HEK293T (cell line): ENCODE data around the gene TNFSF10.

Experiments used
- CTCF ChIA-PET: fragments of 350-600 bp; formaldehyde crosslinking; extraction: SDS; loops from one replicate; lab custom pipeline; 2021; ENCODE audit warnings: antibody characterized with exemption, inconsistent platforms; lab: Yijun Ruan, JAX
- POLR2A ChIA-PET: fragments of 350-600 bp; formaldehyde crosslinking; extraction: SDS; loops from one replicate; lab custom pipeline; 2020; ENCODE audit warnings: antibody characterized with exemption, inconsistent platforms; lab: Yijun Ruan, JAX
- DNase-seq: peaks from one replicate; pipeline ENCODE4 v3.0.0; 2012; ENCODE audit warnings: mixed read lengths; ENCODE audit errors: extremely low spot score
- ARNT ChIP-seq: fragments of 450-650 bp; IDR thresholded peaks from 2 replicates; pipeline ENCODE4 v1.6.1; 2017; ENCODE audit warnings: mild to moderate bottlenecking
- BHLHE40 ChIP-seq: fragments of 450-650 bp; IDR thresholded peaks from 2 replicates; pipeline ENCODE4 v1.6.1; 2016; ENCODE audit warnings: mild to moderate bottlenecking, moderate library complexity, borderline replicate concordance
- CTBP1 ChIP-seq: fragments of 450-650 bp; IDR thresholded peaks from 2 replicates; pipeline ENCODE4 v1.6.1; 2016; ENCODE audit warnings: borderline replicate concordance
- ELF4 ChIP-seq: fragments of 450-650 bp; IDR thresholded peaks from 2 replicates; pipeline ENCODE4 v1.6.1; 2017; ENCODE audit warnings: antibody characterized with exemption
- FOXA1 ChIP-seq: fragments of 450-650 bp; IDR thresholded peaks from 2 replicates; pipeline ENCODE4 v1.6.1; 2016; ENCODE audit warnings: mild to moderate bottlenecking
- FOXK2 ChIP-seq: fragments of 450-650 bp; IDR thresholded peaks from 2 replicates; pipeline ENCODE4 v1.6.1; 2016; ENCODE audit warnings: mild to moderate bottlenecking
- FOXM1 ChIP-seq: fragments of 450-650 bp; IDR thresholded peaks from 2 replicates; pipeline ENCODE4 v1.6.1; 2017; ENCODE audit warnings: mild to moderate bottlenecking, borderline replicate concordance
- HDGF ChIP-seq: fragments of 450-650 bp; IDR thresholded peaks from 2 replicates; pipeline ENCODE4 v1.6.1; 2017; ENCODE audit warnings: antibody characterized with exemption, borderline replicate concordance
- L3MBTL2 ChIP-seq: fragments of 450-650 bp; conservative IDR thresholded peaks from 2 replicates; pipeline ENCODE4 v1.6.1; 2016; ENCODE audit warnings: mild to moderate bottlenecking
- LEF1 ChIP-seq: fragments of 450-650 bp; IDR thresholded peaks from 2 replicates; pipeline ENCODE4 v1.6.1; 2017; ENCODE audit warnings: mild to moderate bottlenecking, borderline replicate concordance
- NFRKB ChIP-seq: fragments of 450-650 bp; IDR thresholded peaks from 2 replicates; pipeline ENCODE4 v1.6.1; 2016; ENCODE audit warnings: mild to moderate bottlenecking, moderate library complexity
- PKNOX1 ChIP-seq: fragments of 450-650 bp; IDR thresholded peaks from 2 replicates; pipeline ENCODE4 v1.6.1; 2016
- SP1 ChIP-seq: fragments of 450-650 bp; IDR thresholded peaks from 2 replicates; pipeline ENCODE4 v1.6.1; 2017
- SUZ12 ChIP-seq: fragments of 450-650 bp; IDR thresholded peaks from 2 replicates; pipeline ENCODE4 v1.6.1; 2016; ENCODE audit warnings: mild to moderate bottlenecking
- TARDBP ChIP-seq: fragments of 450-650 bp; IDR thresholded peaks from 2 replicates; pipeline ENCODE4 v1.6.1; 2016
- ZNF384 ChIP-seq: fragments of 450-650 bp; IDR thresholded peaks from 2 replicates; pipeline ENCODE4 v1.6.1; 2016

Gene TNFSF10

DNA sequence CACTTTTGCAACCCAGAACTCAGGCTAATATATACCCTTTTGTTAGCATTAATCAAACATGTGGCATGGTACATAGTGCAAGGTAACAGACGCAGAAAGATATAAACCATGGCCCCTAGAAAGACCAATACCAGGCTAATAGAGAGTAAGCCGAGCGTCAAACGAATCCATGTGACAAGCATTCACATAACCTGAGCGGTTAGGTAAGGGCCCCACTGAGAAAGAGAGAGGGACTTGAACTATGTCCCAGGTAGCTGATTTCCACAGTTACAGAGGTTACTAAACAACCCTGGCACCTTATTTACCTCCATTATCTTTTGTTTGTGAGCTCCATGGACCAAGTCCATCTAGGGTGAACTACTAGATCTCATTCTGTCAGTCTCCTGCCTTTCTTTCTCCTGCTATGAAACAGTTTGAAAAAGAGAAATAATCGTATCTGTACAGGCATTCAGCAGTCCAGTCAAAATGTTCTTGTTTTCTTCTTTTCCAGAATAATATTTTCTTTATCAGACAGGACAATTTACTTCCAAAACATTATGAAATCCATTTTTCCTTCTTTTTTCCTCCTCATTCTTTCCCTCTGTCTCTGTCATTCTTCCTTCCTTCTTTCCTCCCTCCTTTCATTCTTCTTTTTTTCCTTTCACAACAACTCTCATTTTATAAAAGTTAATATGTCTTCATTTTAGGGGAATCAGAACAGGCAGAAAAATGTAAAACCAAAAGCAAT is 30.5 kb upstream of the TNFSF10 start:
- no peak for TF ChIP-seq CTBP1
- no peak for TF ChIP-seq ELF4
- no peak for TF ChIP-seq TARDBP
- no peak for TF ChIP-seq L3MBTL2
- no peak for TF ChIP-seq HDGF
- TF ChIP-seq ZNF384, result no peak
- ChIA-PET POLR2A (no interaction called here), CTCF (no interaction called here)
- no peak for DNase-seq

GRCh38 chr3:172552607-172553006 is 29.4 kb upstream of the TNFSF10 start:
- no peak for DNase-seq
- ChIA-PET CTCF (no interaction called here), POLR2A (no interaction called here)
- TF ChIP-seq FOXK2 (no peak), CTBP1 (no peak), SUZ12 (no peak), LEF1 (no peak), FOXA1 (no peak), NFRKB (no peak), ZNF384 (no peak), BHLHE40 (no peak), PKNOX1 (no peak), L3MBTL2 (no peak), ARNT (no peak), HDGF (no peak), ELF4 (no peak), SP1 (no peak), TARDBP (no peak), FOXM1 (no peak)

- no peak for DNase-seq
- no peak for TF ChIP-seq ELF4
- no peak for TF ChIP-seq TARDBP
- TF ChIP-seq PKNOX1, result no peak
- TF ChIP-seq LEF1, result no peak
- no peak for TF ChIP-seq SP1
- TF ChIP-seq ARNT, result no peak
- no peak for TF ChIP-seq FOXM1
- no peak for TF ChIP-seq L3MBTL2
- no peak for TF ChIP-seq SUZ12
- no peak for TF ChIP-seq CTBP1
- TF ChIP-seq HDGF, result no peak
- no peak for TF ChIP-seq BHLHE40
- TF ChIP-seq ZNF384, result no peak
- no peak for TF ChIP-seq FOXK2
- no peak for TF ChIP-seq NFRKB
- TF ChIP-seq FOXA1, result no peak
- CTCF ChIA-PET, result no interaction called here
- POLR2A ChIA-PET, result no interaction called here
Measured at GRCh38 chr3:172551874-172552273, 28.6 kb upstream of the TNFSF10 start.

DNA sequence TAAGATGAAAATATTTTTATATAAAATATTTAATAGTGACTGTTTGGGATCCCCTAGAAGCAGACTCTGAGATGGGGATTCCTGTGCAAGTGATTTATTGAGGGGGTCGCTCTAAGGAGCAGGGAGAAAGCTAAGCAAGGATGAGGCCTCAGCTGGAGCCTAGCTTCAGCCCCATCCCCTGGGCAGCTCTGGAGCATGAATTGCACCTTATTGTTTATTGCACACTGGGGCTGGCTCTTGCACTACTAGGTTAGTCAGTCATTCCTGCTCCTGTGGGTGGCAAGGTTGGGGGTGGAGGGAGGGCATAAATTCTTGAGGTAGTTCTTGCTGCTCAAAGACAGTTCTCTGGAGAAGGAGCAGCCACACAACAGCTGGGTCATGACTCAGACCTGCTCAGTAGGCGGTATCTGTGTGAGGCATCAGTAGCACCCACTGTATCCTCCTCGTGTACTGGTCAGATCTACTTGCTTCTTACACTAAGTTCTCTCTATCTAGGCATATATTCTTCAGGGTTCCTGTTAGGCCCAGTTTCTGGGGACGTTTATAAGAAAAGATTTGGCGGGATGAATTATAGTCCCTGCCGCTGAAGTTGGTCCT is 27.2 kb upstream of the TNFSF10 start:
- no peak for DNase-seq
- CTCF ChIA-PET, result no interaction called here
- TF ChIP-seq TARDBP, result no peak
- POLR2A ChIA-PET, result no interaction called here

DNA sequence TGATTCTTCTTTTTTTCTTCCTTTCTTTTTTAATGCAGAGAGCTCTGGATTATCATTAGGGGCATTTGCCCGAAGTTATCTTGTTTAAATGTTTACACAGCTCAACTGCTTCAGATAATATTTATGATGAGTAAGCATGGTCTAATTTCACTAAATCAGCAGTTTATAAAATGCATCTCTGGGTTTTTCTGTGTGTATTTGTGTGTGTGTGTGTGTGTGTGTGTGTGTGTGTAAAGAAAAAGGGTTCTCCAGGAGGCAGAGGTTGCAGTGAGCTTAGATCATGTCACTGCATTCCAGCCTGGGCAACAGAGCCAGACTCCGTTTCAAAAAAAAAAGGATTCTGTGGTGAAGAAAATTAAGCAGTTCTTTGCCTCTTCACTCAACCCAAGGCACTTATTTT is 25.9 kb upstream of the TNFSF10 start:
- ChIA-PET CTCF (no interaction called here), POLR2A (no interaction called here)
- TF ChIP-seq TARDBP (no peak), HDGF (no peak), FOXA1 (no peak), FOXK2 (no peak), ELF4 (no peak), BHLHE40 (no peak), SP1 (no peak), FOXM1 (no peak), L3MBTL2 (no peak), SUZ12 (no peak), ZNF384 (no peak), NFRKB (no peak)
- DNase-seq, result no peak

- TF ChIP-seq FOXM1, result no peak
- TF ChIP-seq ELF4, result no peak
- no peak for TF ChIP-seq LEF1
- no peak for TF ChIP-seq PKNOX1
- no peak for TF ChIP-seq FOXK2
- no peak for TF ChIP-seq ZNF384
- TF ChIP-seq CTBP1, result no peak
- no peak for TF ChIP-seq ARNT
- TF ChIP-seq SUZ12, result no peak
- TF ChIP-seq SP1, result no peak
- no peak for TF ChIP-seq HDGF
- TF ChIP-seq BHLHE40, result no peak
- TF ChIP-seq TARDBP, result no peak
- TF ChIP-seq L3MBTL2, result no peak
- no peak for TF ChIP-seq NFRKB
- no peak for TF ChIP-seq FOXA1
- POLR2A ChIA-PET, result no interaction called here
- CTCF ChIA-PET, result no interaction called here
- DNase-seq, result no peak
Measured at GRCh38 chr3:172546628-172547214, 23.5 kb upstream of the TNFSF10 start.
